Mesendoderm (in vitro differentiated cells): ENCODE measurements around the gene SLC12A4.

Source experiments
- DNase-seq: peaks from one replicate; pipeline ENCODE4 v3.0.0; 2013
- H2AK5ac ChIP-seq: 2 replicates; pipeline ENCODE4 v1.6.1; 2013; ENCODE audit warnings: low read length, inconsistent platforms
- H2BK120ac ChIP-seq: 2 replicates; pipeline ENCODE4 v1.6.1; 2013; ENCODE audit warnings: low read depth, mild to moderate bottlenecking, low read length, moderate library complexity, mixed read lengths
- H2BK15ac ChIP-seq: replicated peaks from 2 replicates; pipeline ENCODE4 v1.6.1; 2013; ENCODE audit warnings: low read depth, mild to moderate bottlenecking, moderate library complexity
- H2BK5ac ChIP-seq: 2 replicates; pipeline ENCODE4 v1.6.1; 2013; ENCODE audit warnings: low read length, inconsistent platforms
- H3K18ac ChIP-seq: 2 replicates; pipeline ENCODE4 v1.6.1; 2013; ENCODE audit warnings: mild to moderate bottlenecking, low read length, mixed read lengths
- H3K23ac ChIP-seq: one replicate; pipeline ENCODE4 v1.6.1; 2013; ENCODE audit warnings: low read length
- H3K27ac ChIP-seq: 2 replicates; pipeline ENCODE4 v1.5.1; 2013; ENCODE audit warnings: low read depth, mild to moderate bottlenecking, inconsistent platforms, low read length, moderate library complexity
- H3K27me3 ChIP-seq: 2 replicates; pipeline ENCODE4 v1.6.1; 2013; ENCODE audit warnings: low read length, control low read depth, mild to moderate bottlenecking, inconsistent platforms; ENCODE audit not compliant: insufficient read depth, poor library complexity
- H3K36me3 ChIP-seq: 2 replicates; pipeline ENCODE4 v1.6.1; 2013; ENCODE audit warnings: low read length, inconsistent platforms; ENCODE audit not compliant: control insufficient read depth, insufficient read depth
- H3K4ac ChIP-seq: one replicate; pipeline ENCODE4 v1.6.1; 2013; ENCODE audit warnings: low read depth, mild to moderate bottlenecking, low read length, moderate library complexity
- H3K4me1 ChIP-seq: 2 replicates; pipeline ENCODE4 v1.6.1; 2013; ENCODE audit warnings: low read depth, low read length, inconsistent platforms; ENCODE audit not compliant: control insufficient read depth
- H3K4me2 ChIP-seq: 2 replicates; pipeline ENCODE4 v1.6.1; 2013; ENCODE audit warnings: low read length
- H3K4me3 ChIP-seq: 2 replicates; pipeline ENCODE4 v1.5.1; 2013; ENCODE audit warnings: mild to moderate bottlenecking, low read length
- H3K56ac ChIP-seq: one replicate; pipeline ENCODE4 v1.6.1; 2013; ENCODE audit warnings: low read length
- H3K79me1 ChIP-seq: 2 replicates; pipeline ENCODE4 v1.6.1; 2013; ENCODE audit warnings: low read length, inconsistent platforms
- H3K79me2 ChIP-seq: 2 replicates; pipeline ENCODE4 v1.6.1; 2013; ENCODE audit warnings: mild to moderate bottlenecking, low read length; ENCODE audit not compliant: control insufficient read depth, insufficient read depth
- H3K9ac ChIP-seq: 2 replicates; pipeline ENCODE4 v1.6.1; 2013; ENCODE audit warnings: low read length, inconsistent platforms
- H4K5ac ChIP-seq: one replicate; pipeline ENCODE4 v1.6.1; 2013; ENCODE audit warnings: low read length
- H4K8ac ChIP-seq: one replicate; pipeline ENCODE4 v1.6.1; 2013; ENCODE audit warnings: low read depth, mild to moderate bottlenecking, control low read depth, low read length, moderate library complexity
- WGBS: extraction: QIAGEN DNeasy Blood & Tissue Kit; methylation state at CpG from one replicate; pipeline ENCODE4 v1.1.7; 2013; ENCODE audit warnings: low lambda C conversion rate, missing lambda C conversion rate; ENCODE audit not compliant: insufficient coverage; ENCODE audit errors: extremely low coverage; 5-methylcytosine and 5-hydroxymethylcytosine counted together

Gene SLC12A4

GRCh38 chr16:67950335-67950843 lies 18.0 kb downstream of the SLC12A4 start:
- Histone ChIP-seq H3K36me3 (peaks cover 25% of the 10 kb centered on the region), H3K27ac (no peak overlapping the region), H3K18ac (no peak overlapping the region), H3K79me2 (no peaks in the 10 kb centered on the region), H3K23ac (no peak overlapping the region), H3K27me3 (no peaks in the 10 kb centered on the region), H4K8ac (no peak overlapping the region), H3K56ac (no peak overlapping the region), H2BK5ac (no peak overlapping the region), H3K4ac (no peak overlapping the region), H3K4me2 (no peak overlapping the region), H2BK120ac (no peak overlapping the region), H2AK5ac (no peak overlapping the region), H3K9ac (no peak overlapping the region), H2BK15ac (no peak overlapping the region), H4K5ac (no peak overlapping the region), H3K4me3 (no peak overlapping the region), H3K79me1 (no peaks in the 10 kb centered on the region), H3K4me1 (no peaks in the 10 kb centered on the region)
- no CpG with 5 or more reads among the region's 16 CpGs for WGBS
- DNase-seq = no peak

GRCh38 chr16:67949645-67950044 lies 18.8 kb downstream of the SLC12A4 start:
- peaks cover 23% of the 10 kb centered on the region for H3K36me3 ChIP-seq
- no peak overlapping the region for H3K56ac ChIP-seq
- no peak for DNase-seq
- H2AK5ac ChIP-seq = no peak overlapping the region
- no peak overlapping the region for H4K5ac ChIP-seq
- no peak overlapping the region for H3K4me3 ChIP-seq
- no peak overlapping the region for H3K18ac ChIP-seq
- no peak overlapping the region for H2BK15ac ChIP-seq
- H2BK120ac ChIP-seq = no peak overlapping the region
- H3K4ac ChIP-seq = no peak overlapping the region
- H3K79me2 ChIP-seq = no peaks in the 10 kb centered on the region
- no peaks in the 10 kb centered on the region for H3K27me3 ChIP-seq
- H3K23ac ChIP-seq = no peak overlapping the region
- no CpG with 5 or more reads among the region's 11 CpGs for WGBS
- no peak overlapping the region for H3K27ac ChIP-seq
- H3K4me2 ChIP-seq = no peak overlapping the region
- H3K4me1 ChIP-seq = no peaks in the 10 kb centered on the region
- H2BK5ac ChIP-seq = no peak overlapping the region
- no peak overlapping the region for H4K8ac ChIP-seq
- no peak overlapping the region for H3K9ac ChIP-seq
- H3K79me1 ChIP-seq = no peaks in the 10 kb centered on the region

GRCh38 chr16:67948015-67948414 lies 20.4 kb downstream of the SLC12A4 start:
- Histone ChIP-seq H3K4ac (no peak overlapping the region), H2BK15ac (no peak overlapping the region), H2BK120ac (no peak overlapping the region), H3K27ac (no peak overlapping the region), H3K27me3 (no peaks in the 10 kb centered on the region), H3K18ac (no peak overlapping the region), H2BK5ac (no peak overlapping the region), H3K79me1 (no peaks in the 10 kb centered on the region), H3K4me1 (no peaks in the 10 kb centered on the region), H4K5ac (no peak overlapping the region), H3K4me2 (no peak overlapping the region), H4K8ac (no peak overlapping the region), H3K23ac (no peak overlapping the region), H3K79me2 (no peaks in the 10 kb centered on the region), H3K56ac (no peak overlapping the region), H2AK5ac (no peak overlapping the region), H3K4me3 (no peak overlapping the region), H3K9ac (no peak overlapping the region), H3K36me3 (peaks cover 21% of the 10 kb centered on the region)
- DNase-seq = no peak
- WGBS = no CpG with 5 or more reads among the region's 15 CpGs

- Histone ChIP-seq H3K23ac (no peak overlapping the region), H3K79me1 (no peaks in the 10 kb centered on the region), H3K9ac (no peak overlapping the region), H3K18ac (no peak overlapping the region), H3K4me3 (no peak overlapping the region), H3K27me3 (no peaks in the 10 kb centered on the region), H3K4me2 (no peak overlapping the region), H2BK15ac (no peak overlapping the region), H2BK5ac (no peak overlapping the region), H3K79me2 (no peaks in the 10 kb centered on the region), H3K4me1 (no peaks in the 10 kb centered on the region), H3K27ac (no peak overlapping the region), H2BK120ac (no peak overlapping the region), H4K8ac (no peak overlapping the region), H3K4ac (no peak overlapping the region), H4K5ac (no peak overlapping the region), H2AK5ac (no peak overlapping the region), H3K56ac (no peak overlapping the region), H3K36me3 (peaks cover 19% of the 10 kb centered on the region)
- no peak for DNase-seq
- no CpG with 5 or more reads among the region's 28 CpGs for WGBS
Measured at GRCh38 chr16:67946966-67947558, 21.4 kb downstream of the SLC12A4 start.

- Histone ChIP-seq H2BK15ac (no peak overlapping the region), H2AK5ac (no peak overlapping the region), H2BK120ac (no peak overlapping the region), H2BK5ac (no peak overlapping the region), H4K8ac (no peak overlapping the region), H3K4me3 (no peak overlapping the region), H3K4me2 (no peak overlapping the region), H3K79me2 (no peaks in the 10 kb centered on the region), H3K56ac (no peak overlapping the region), H3K18ac (no peak overlapping the region), H3K36me3 (peaks cover 14% of the 10 kb centered on the region), H3K79me1 (no peaks in the 10 kb centered on the region), H3K4ac (no peak overlapping the region), H3K9ac (no peak overlapping the region), H3K27ac (no peak overlapping the region), H3K23ac (no peak overlapping the region), H4K5ac (no peak overlapping the region), H3K27me3 (no peaks in the 10 kb centered on the region), H3K4me1 (no peaks in the 10 kb centered on the region)
- no CpG with 5 or more reads among the region's 20 CpGs for WGBS
- no peak for DNase-seq
Measured at GRCh38 chr16:67946128-67946569, 22.3 kb downstream of the SLC12A4 start.

GRCh38 chr16:67945392-67945933 lies 23.0 kb downstream of the SLC12A4 start:
- no peak overlapping the region for H2BK120ac ChIP-seq
- H3K36me3 ChIP-seq = peaks cover 12% of the 10 kb centered on the region
- no peaks in the 10 kb centered on the region for H3K79me1 ChIP-seq
- DNase-seq = no peak
- no peak overlapping the region for H3K27ac ChIP-seq
- H3K4me2 ChIP-seq = no peak overlapping the region
- H2BK5ac ChIP-seq = no peak overlapping the region
- no peak overlapping the region for H3K18ac ChIP-seq
- no peaks in the 10 kb centered on the region for H3K27me3 ChIP-seq
- WGBS = no CpG with 5 or more reads among the region's 24 CpGs
- no peak overlapping the region for H2BK15ac ChIP-seq
- H2AK5ac ChIP-seq = no peak overlapping the region
- no peak overlapping the region for H3K9ac ChIP-seq
- no peaks in the 10 kb centered on the region for H3K4me1 ChIP-seq
- H3K79me2 ChIP-seq = no peaks in the 10 kb centered on the region
- no peak overlapping the region for H3K56ac ChIP-seq
- H3K23ac ChIP-seq = no peak overlapping the region
- no peak overlapping the region for H4K8ac ChIP-seq
- H3K4me3 ChIP-seq = no peak overlapping the region
- H3K4ac ChIP-seq = no peak overlapping the region
- H4K5ac ChIP-seq = no peak overlapping the region
